NCI-H2029 treated with DMSO at 0.1 percent for 48 hours (cell line): ENCODE results near the gene MACROD2.

Experiments
- DNase-seq: peaks from one replicate; lab custom pipeline; 2025; lab: John Stamatoyannopoulos, UW

MACROD2 gene

DNA sequence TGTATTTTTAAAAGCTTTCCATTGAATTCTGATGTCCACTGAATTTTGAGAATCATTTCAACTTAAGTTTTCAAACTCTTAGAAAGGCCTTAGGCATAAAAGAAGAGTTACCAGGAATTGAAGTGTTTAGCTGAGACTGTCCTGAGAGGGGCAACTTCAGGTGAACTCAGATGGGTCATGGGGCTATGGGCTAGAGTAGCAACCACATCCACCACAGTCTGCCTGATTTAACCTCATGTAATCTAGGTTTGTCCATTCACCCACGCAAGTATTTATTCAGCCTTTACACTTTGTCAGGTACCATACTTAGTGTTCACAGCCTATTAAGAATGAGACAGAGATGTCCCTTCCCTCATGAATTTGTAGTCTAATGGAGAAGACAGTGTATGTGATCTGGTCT lies 2076.9 kb downstream of the MACROD2 start:
- no peak for DNase-seq

DNA sequence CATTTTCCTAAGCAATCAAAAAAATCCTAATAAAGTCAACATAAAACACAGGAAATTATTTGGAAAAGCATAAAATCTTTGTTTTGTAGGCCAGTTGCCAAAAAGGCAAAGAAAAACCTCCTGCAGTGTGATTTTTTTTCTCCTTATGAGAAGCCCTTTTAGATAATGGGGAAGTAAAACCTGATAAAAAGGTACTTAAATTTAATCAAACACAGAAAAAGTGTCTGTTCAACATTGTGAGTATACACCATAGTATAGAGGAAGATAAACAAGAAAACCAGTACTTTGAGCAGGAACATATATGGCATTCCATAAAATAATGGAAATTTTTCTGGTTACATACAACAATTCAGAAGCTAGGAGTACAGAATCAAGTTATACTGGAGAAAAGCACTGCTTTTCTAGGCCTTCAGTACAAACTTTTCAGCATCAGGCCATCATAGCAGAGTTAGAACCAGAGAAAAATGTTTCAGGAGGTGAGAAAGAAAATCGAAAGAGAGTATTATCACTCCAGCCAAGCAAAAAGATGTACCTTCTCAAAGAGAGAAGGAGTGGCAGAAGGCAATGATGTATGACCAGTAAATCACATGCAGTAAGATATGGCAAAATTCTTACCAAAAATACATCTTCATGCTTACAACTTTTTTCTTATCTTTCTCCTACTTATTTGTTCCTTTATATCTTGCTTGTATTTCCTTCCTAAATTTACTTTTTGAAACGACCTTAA lies 2083.0 kb downstream of the MACROD2 start:
- DNase-seq = no peak

GRCh38 chr20:16081421-16081820 lies 2086.1 kb downstream of the MACROD2 start:
- no peak for DNase-seq

DNA sequence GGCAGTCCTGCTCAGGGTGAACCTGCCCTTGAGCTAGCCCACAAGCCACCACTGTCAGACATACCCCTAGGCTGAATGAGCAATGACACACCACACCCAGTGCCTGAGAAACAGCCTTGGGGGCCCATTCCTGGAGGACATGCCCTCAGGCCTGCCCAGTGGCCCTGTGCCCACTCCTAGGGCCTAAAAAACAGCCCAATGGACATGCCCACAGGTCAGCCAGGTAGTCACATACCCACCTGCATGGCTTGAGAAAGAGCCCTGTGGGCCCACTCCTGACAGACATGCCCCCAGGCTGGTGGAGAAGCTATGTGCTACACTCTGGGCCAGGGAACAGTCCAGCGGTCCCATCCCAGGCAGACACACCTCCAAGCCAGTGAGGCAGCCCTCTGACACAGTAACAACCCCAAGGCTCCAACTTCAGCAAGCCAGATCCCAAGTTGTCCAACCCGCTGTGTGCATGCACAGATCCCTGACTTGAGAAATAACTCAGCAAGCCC lies 2086.8 kb downstream of the MACROD2 start:
- no peak for DNase-seq

DNA sequence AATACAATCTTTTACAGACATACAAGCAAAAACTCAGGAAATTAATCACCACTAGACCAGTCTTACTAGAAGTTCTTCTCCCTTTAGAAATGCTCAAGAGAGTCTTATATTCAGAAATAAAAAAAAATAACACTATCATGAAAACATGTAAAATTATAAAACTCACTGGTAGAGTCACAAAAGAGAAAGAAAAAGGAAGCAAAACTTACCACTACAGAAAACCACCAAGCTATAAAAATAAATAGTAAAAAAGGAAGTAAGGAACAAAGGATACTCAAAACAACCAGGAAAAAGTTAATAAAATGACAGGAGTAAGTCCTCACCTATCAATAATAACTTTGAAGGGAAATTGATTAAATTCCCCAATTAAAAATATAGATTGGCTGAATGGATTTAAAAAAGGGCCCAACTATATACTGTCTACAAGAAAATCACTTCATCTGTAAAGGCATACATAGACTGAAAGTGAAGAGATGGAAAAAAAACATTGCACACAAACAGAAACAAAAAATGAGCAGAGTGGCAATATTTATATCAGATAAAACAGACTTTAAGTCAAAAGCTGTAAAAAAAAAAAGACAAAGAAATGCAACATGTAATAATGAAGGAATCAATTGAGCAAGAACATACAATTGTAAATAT lies 2088.4 kb downstream of the MACROD2 start:
- DNase-seq = no peak

GRCh38 chr20:16095226-16095625 lies 2099.9 kb downstream of the MACROD2 start:
- DNase-seq = no peak

DNA sequence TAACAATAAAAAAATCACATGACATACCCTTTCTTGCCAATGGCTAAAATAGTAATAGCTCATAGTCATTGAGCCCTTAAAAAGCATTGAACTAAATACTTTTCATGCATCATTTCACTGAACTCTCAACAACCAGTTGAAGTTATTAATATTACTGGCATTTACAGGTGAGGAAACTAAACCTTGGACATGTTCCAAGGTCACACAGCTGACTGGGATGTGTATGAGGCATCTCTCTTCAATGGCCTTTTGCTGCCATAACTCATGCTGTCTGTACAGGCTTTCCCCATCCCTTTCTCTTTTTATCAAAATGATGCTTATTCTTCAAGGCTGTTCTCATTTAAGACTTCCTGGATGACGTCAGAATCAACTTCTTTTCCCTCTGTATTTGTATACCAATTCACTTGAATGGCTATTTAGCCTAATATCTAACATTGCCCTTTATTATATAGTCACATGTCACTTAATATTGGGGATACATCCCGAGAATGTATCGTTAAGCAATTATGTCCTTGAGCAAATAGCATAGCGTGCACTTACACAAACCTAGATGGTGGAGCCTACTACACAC lies 2101.5 kb downstream of the MACROD2 start:
- no peak for DNase-seq

- DNase-seq = no peak
These were observed 2102.5 kb downstream of the MACROD2 start for GRCh38 chr20:16097788-16098187.

DNA sequence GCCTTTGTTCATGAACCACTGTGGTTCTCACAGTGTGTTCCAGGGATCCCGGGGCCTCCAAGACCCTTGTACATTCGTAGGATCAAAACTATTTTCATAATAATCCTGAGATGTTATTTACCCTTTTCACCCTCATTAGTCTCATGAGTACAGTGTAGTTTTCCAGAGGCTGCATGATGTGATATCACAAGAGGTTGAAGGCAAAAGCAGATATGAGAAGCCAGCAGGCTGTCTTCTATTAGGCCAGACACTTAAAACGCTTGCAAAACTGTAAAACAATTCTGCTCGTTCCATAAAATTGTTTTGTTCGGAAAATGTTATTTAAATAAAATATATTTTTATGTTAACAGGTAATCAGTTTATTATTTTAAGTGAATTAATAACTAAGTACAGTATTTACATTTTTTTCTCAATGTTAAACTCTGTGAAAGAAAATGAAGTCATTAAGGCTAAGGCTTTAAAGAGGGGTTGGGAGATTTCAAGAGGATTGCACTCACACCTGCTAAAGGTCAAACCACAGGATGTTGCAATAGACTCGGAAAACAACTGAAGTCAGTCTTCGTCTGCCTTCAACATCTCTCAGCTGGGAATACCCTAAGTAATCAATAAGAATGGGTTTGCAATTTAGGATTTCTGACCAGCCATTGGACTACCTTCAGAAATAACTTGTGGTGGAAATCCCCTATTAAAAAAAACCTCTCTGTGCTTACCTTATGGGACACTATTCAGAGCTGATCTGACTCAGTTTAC lies 2103.7 kb downstream of the MACROD2 start:
- DNase-seq = no peak

GRCh38 chr20:16100111-16100510 lies 2104.8 kb downstream of the MACROD2 start:
- no peak for DNase-seq

DNA sequence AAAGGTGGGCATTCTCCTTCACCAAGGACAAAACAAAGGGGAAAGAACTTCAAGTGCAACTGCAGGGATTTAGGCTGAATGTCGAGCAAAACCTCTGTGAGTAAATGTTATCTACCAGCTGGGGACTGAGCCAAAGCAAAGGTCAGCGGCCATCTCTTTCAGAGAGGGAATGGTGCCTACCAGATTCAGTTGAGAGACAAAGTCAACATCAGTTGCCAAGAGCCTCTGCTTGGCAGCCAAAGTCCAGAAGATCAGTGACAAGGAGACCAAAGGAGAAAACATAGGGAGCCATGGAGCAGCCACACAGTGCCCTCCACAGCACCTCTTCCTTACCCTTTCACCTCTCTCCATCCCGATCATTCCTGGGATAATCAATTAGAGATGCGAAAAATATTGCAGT lies 2105.5 kb downstream of the MACROD2 start:
- DNase-seq = no peak
